SK-N-SH (cell line): ENCODE data around the gene CCDC88C. TPM values are rescaled to one million over a fixed set of nuclear protein-coding genes. Genes with fewer than 3 reads are reported as not detected.

Source experiments
- CTCF ChIA-PET: fragments of 300-600, 350-600 bp; formaldehyde crosslinking; extraction: SDS; loops from one replicate; lab custom pipeline; 2021; lab: Yijun Ruan, JAX
- POLR2A ChIA-PET: fragments of 350-600 bp; sonication (Branson Sonifier 250); formaldehyde crosslinking; extraction: SDS; loops from one replicate; lab custom pipeline; 2020; ENCODE audit warnings: antibody characterized with exemption, inconsistent platforms; lab: Yijun Ruan, JAX
- DNase-seq: peaks from one replicate; pipeline ENCODE4 v3.0.0; 2012
- H2AFZ ChIP-seq: fragments of 200-600 bp; sonication (generic); 2 replicates; pipeline ENCODE4 v1.8.1; 2016; ENCODE audit warnings: antibody characterized with exemption, mild to moderate bottlenecking, low read depth
- H3F3A ChIP-seq: fragments of 200-600 bp; sonication (generic); replicated peaks from 2 replicates; pipeline ENCODE3; 2016; ENCODE audit warnings: antibody characterized with exemption, mild to moderate bottlenecking; ENCODE audit not compliant: insufficient read depth
- H3K27ac ChIP-seq, 2 experiments: fragments of 200-500 bp in 1 of 2; fragments of 200-600 bp in 1 of 2; sonication (Bioruptor generic) in 1 of 2; sonication (generic), shearing (Covaris generic) in 1 of 2; 2 replicates each; pipeline versions ENCODE4 v1.5.1 to v1.6.1; 2014 to 2016; ENCODE audit warnings: low read depth in 2 of 2, inconsistent platforms in 1 of 2, low read length in 1 of 2, mild to moderate bottlenecking in 1 of 2, mixed read lengths in 1 of 2
- H3K27me3 ChIP-seq: fragments of 200-600 bp; sonication (generic), shearing (Covaris generic); 2 replicates; pipeline ENCODE4 v1.6.1; 2016; ENCODE audit warnings: mixed run types; ENCODE audit not compliant: insufficient read depth
- H3K36me3 ChIP-seq, 2 experiments: fragments of 200-500 bp in 1 of 2; fragments of 200-600 bp in 1 of 2; sonication (Bioruptor generic) in 1 of 2; sonication (generic) in 1 of 2; replicated peaks in 1 of 2; 2 replicates each; pipeline versions ENCODE3 to v1.5.1; 2014 to 2016; ENCODE audit warnings: low read length in 1 of 2, mild to moderate bottlenecking in 1 of 2; ENCODE audit not compliant: insufficient read depth in 2 of 2, control insufficient read depth in 1 of 2
- H3K4me1 ChIP-seq, 2 experiments: fragments of 200-500 bp in 1 of 2; fragments of 200-600 bp in 1 of 2; sonication (Bioruptor generic) in 1 of 2; sonication (generic), shearing (Covaris generic) in 1 of 2; 2 replicates each; pipeline versions ENCODE4 v1.5.1 to v1.6.1; 2014 to 2016; ENCODE audit warnings: low read depth in 1 of 2, low read length in 1 of 2, mixed run types in 1 of 2; ENCODE audit not compliant: insufficient read depth in 2 of 2, control insufficient read depth in 1 of 2
- H3K4me2 ChIP-seq: fragments of 200-600 bp; sonication (generic), shearing (Covaris generic); 2 replicates; pipeline ENCODE4 v1.6.1; 2017; ENCODE audit warnings: mixed run types
- H3K4me3 ChIP-seq, 2 experiments: fragments of 200-500 bp in 1 of 2; fragments of 200-600 bp in 1 of 2; sonication (Bioruptor generic) in 1 of 2; sonication (generic), shearing (Covaris generic) in 1 of 2; 2 replicates each; pipeline versions ENCODE4 v1.5.1 to v1.8.1; 2014 to 2016; ENCODE audit warnings: low read depth in 2 of 2, inconsistent platforms in 1 of 2, low read length in 1 of 2, mild to moderate bottlenecking in 1 of 2, mixed read lengths in 1 of 2, moderate library complexity in 1 of 2
- H3K79me2 ChIP-seq: fragments of 200-600 bp; sonication (generic); 2 replicates; pipeline ENCODE4 v1.8.1; 2017; ENCODE audit warnings: mild to moderate bottlenecking; ENCODE audit not compliant: insufficient read depth
- H3K9ac ChIP-seq: fragments of 200-600 bp; sonication (generic); 2 replicates; pipeline ENCODE4 v1.6.1; 2017; ENCODE audit warnings: mixed run types
- H3K9me2 ChIP-seq: fragments of 200-600 bp; sonication (generic); 2 replicates; pipeline ENCODE4 v1.6.1; 2017; ENCODE audit warnings: mixed run types
- H3K9me3 ChIP-seq: fragments of 200-600 bp; sonication (generic); 2 replicates; pipeline ENCODE4 v1.6.1; 2017; ENCODE audit warnings: mixed run types, mild to moderate bottlenecking, moderate library complexity
- H4K20me1 ChIP-seq: fragments of 200-600 bp; sonication (generic); 2 replicates; pipeline ENCODE4 v1.6.1; 2017; ENCODE audit warnings: mild to moderate bottlenecking, mixed run types; ENCODE audit not compliant: insufficient read depth
- CHD2 ChIP-seq: fragments of 150-350 bp; IDR thresholded peaks from 2 replicates; pipeline ENCODE4 v1.6.1; 2018; ENCODE audit warnings: low read length; ENCODE audit not compliant: partially characterized antibody
- ELF1 ChIP-seq: IDR thresholded peaks from 2 replicates; pipeline ENCODE4 v1.4.0; 2012
- EP300 ChIP-seq, 2 experiments: IDR thresholded peaks; 2 replicates each; pipeline versions ENCODE4 v1.4.0 to v1.6.1; 2012; ENCODE audit warnings: borderline replicate concordance in 1 of 2, low read depth in 1 of 2, low read length in 1 of 2
- FOSL2 ChIP-seq: IDR thresholded peaks from 2 replicates; pipeline ENCODE4 v1.4.0; 2012; ENCODE audit warnings: low read depth, mild to moderate bottlenecking, moderate library complexity, borderline replicate concordance
- FOXJ3 ChIP-seq: sonication (generic); formaldehyde crosslinking; IDR thresholded peaks from 2 replicates; pipeline ENCODE4 v1.5.1; 2020; ENCODE audit warnings: mild to moderate bottlenecking, missing genetic modification reagents
- NFIC ChIP-seq: IDR thresholded peaks from 2 replicates; pipeline ENCODE4 v1.4.0; 2012; ENCODE audit warnings: borderline replicate concordance
- NRF1 ChIP-seq: IDR thresholded peaks from 2 replicates; pipeline ENCODE4 v1.6.1; 2012; ENCODE audit warnings: low read depth, mild to moderate bottlenecking, low read length
- RAD21 ChIP-seq: IDR thresholded peaks from 2 replicates; pipeline ENCODE4 v1.6.1; 2012; ENCODE audit warnings: mild to moderate bottlenecking, low read length
- RCOR1 ChIP-seq: fragments of 150-350 bp; IDR thresholded peaks from 2 replicates; pipeline ENCODE4 v1.6.1; 2017; ENCODE audit warnings: antibody characterized with exemption, low read length
- SMC3 ChIP-seq: IDR thresholded peaks from 2 replicates; pipeline ENCODE4 v1.6.1; 2012; ENCODE audit warnings: low read depth, low read length, improper control_type of control experiment
- TAF1 ChIP-seq: IDR thresholded peaks from 2 replicates; pipeline ENCODE4 v1.6.1; 2012; ENCODE audit warnings: low read depth, mild to moderate bottlenecking, low read length, moderate library complexity, borderline replicate concordance
- TCF12 ChIP-seq: IDR thresholded peaks from 2 replicates; pipeline ENCODE4 v1.4.0; 2012
- USF2 ChIP-seq: fragments of 150-350 bp; IDR thresholded peaks from 2 replicates; pipeline ENCODE4 v1.6.1; 2017; ENCODE audit warnings: antibody characterized with exemption, low read length, low read depth, borderline replicate concordance
- YY1 ChIP-seq: IDR thresholded peaks from 2 replicates; pipeline ENCODE4 v1.4.0; 2012; ENCODE audit warnings: low read depth, mild to moderate bottlenecking
- ZBTB33 ChIP-seq: IDR thresholded peaks from 2 replicates; pipeline ENCODE4 v1.4.0; 2012; ENCODE audit warnings: low read depth, borderline replicate concordance
- WGBS: methylation state at CpG from one replicate; pipeline ENCODE4 v1.1.6; 2017; ENCODE audit warnings: low lambda C conversion rate; 5-methylcytosine and 5-hydroxymethylcytosine counted together
- polyA plus RNA-seq, 3 experiments: library from polyadenylated mRNA; depleted of rRNA; stranded (reverse); fragments of >200 nt; gene quantifications; 2 replicates each; pipeline ENCODE4 v1.2.3, GENCODE V29; 2012
- TF ChIP-seq, protein P1 (sequence below): fragments of 200-600 bp; sonication (generic); IDR thresholded peaks from 2 replicates; pipeline ENCODE4 v1.6.1; 2017; ENCODE audit warnings: antibody characterized with exemption, mild to moderate bottlenecking, moderate library complexity
- TF ChIP-seq, protein P2 (sequence below): IDR thresholded peaks from 2 replicates; pipeline ENCODE4 v1.6.1; 2012; ENCODE audit warnings: mild to moderate bottlenecking, low read depth, low read length, moderate library complexity
- TF ChIP-seq, protein P3 (sequence below): IDR thresholded peaks from 2 replicates; pipeline ENCODE4; 2012

The CCDC88C gene
- polyA plus RNA-seq, 1 of the 3 experiments (the other 2 are of a cell fraction), result 0.39 TPM

- H3F3A ChIP-seq, result no peaks in the 10 kb centered on the region
- TF ChIP-seq EP300 (IDR thresholded peaks at IDR 0.05; ENCODE audit: borderline replicate concordance in 1 of 2, low read depth in 1 of 2, low read length in 1 of 2), result no peak
- no peak for TF ChIP-seq ELF1
- TF ChIP-seq, protein P1, sequence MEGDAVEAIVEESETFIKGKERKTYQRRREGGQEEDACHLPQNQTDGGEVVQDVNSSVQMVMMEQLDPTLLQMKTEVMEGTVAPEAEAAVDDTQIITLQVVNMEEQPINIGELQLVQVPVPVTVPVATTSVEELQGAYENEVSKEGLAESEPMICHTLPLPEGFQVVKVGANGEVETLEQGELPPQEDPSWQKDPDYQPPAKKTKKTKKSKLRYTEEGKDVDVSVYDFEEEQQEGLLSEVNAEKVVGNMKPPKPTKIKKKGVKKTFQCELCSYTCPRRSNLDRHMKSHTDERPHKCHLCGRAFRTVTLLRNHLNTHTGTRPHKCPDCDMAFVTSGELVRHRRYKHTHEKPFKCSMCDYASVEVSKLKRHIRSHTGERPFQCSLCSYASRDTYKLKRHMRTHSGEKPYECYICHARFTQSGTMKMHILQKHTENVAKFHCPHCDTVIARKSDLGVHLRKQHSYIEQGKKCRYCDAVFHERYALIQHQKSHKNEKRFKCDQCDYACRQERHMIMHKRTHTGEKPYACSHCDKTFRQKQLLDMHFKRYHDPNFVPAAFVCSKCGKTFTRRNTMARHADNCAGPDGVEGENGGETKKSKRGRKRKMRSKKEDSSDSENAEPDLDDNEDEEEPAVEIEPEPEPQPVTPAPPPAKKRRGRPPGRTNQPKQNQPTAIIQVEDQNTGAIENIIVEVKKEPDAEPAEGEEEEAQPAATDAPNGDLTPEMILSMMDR, result no peak
- TF ChIP-seq, protein P2, sequence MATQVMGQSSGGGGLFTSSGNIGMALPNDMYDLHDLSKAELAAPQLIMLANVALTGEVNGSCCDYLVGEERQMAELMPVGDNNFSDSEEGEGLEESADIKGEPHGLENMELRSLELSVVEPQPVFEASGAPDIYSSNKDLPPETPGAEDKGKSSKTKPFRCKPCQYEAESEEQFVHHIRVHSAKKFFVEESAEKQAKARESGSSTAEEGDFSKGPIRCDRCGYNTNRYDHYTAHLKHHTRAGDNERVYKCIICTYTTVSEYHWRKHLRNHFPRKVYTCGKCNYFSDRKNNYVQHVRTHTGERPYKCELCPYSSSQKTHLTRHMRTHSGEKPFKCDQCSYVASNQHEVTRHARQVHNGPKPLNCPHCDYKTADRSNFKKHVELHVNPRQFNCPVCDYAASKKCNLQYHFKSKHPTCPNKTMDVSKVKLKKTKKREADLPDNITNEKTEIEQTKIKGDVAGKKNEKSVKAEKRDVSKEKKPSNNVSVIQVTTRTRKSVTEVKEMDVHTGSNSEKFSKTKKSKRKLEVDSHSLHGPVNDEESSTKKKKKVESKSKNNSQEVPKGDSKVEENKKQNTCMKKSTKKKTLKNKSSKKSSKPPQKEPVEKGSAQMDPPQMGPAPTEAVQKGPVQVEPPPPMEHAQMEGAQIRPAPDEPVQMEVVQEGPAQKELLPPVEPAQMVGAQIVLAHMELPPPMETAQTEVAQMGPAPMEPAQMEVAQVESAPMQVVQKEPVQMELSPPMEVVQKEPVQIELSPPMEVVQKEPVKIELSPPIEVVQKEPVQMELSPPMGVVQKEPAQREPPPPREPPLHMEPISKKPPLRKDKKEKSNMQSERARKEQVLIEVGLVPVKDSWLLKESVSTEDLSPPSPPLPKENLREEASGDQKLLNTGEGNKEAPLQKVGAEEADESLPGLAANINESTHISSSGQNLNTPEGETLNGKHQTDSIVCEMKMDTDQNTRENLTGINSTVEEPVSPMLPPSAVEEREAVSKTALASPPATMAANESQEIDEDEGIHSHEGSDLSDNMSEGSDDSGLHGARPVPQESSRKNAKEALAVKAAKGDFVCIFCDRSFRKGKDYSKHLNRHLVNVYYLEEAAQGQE, result no peak
- no peak for TF ChIP-seq TAF1
- TF ChIP-seq FOXJ3 (CRISPR knock-in tag), result no peak
- TF ChIP-seq NFIC, result no peak
- no peak for TF ChIP-seq SMC3
- no peak for TF ChIP-seq FOSL2
- H3K9ac ChIP-seq, result no peak overlapping the region
- no peaks in the 10 kb centered on the region for H3K4me1 ChIP-seq
- no peak overlapping the region for H3K4me3 ChIP-seq
- no peaks in the 10 kb centered on the region for H4K20me1 ChIP-seq
- no peaks in the 10 kb centered on the region for H3K36me3 ChIP-seq
- no peaks in the 10 kb centered on the region for H3K9me3 ChIP-seq
- no peaks in the 10 kb centered on the region for H3K9me2 ChIP-seq
- POLR2A ChIA-PET, result no interaction called here
- H3K27ac ChIP-seq, result no peak overlapping the region
- 43% methylated on average over 6 of the region's 6 CpGs for WGBS
- CTCF ChIA-PET, result interaction anchor here (1.4 kb wide), 1 partner anchor 17 kb away, joined by 4 read pairs; no protein-coding TSS in a partner anchor
- H3K27me3 ChIP-seq, result no peaks in the 10 kb centered on the region
- no peak overlapping the region for H2AFZ ChIP-seq
- H3K79me2 ChIP-seq, result no peaks in the 10 kb centered on the region
- H3K4me2 ChIP-seq, result no peak overlapping the region
- DNase-seq, result no peak
Observed at GRCh38 chr14:91444335-91445020, 26.9 kb upstream of the CCDC88C start.

DNA sequence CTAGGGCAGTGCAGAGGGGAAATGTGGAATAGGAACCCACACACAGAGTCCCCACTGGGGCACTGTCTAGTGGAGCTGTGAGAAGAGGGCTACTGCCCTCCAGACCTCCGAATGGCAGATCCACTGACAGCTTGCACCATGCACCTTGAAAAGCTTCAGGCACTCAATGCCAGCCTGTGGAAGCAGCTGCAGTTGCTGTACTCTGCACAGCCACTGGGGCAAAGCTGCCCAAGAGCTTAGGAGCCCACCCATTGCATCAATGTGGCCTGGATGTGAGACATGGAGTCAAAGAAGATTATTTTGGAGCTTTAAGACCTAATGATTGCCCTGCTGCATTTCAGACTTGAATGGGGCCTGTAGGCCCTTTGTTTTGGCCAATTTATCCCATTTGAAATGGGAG is 21.7 kb upstream of the CCDC88C start:
- Histone ChIP-seq H3K9me3 (no peaks in the 10 kb centered on the region), H3K9me2 (no peaks in the 10 kb centered on the region), H4K20me1 (no peaks in the 10 kb centered on the region), H3K4me1 (no peaks in the 10 kb centered on the region), H3K4me2 (no peak overlapping the region), H3K4me3 (no peak overlapping the region), H2AFZ (no peak overlapping the region), H3K27me3 (no peaks in the 10 kb centered on the region), H3K9ac (no peak overlapping the region), H3K27ac (no peak overlapping the region), H3K36me3 (no peaks in the 10 kb centered on the region), H3K79me2 (no peaks in the 10 kb centered on the region), H3F3A (no peaks in the 10 kb centered on the region)
- DNase-seq, result no peak
- ChIA-PET CTCF (interaction anchor here (1.7 to 1.9 kb wide), 2 partner anchors 15 to 116 kb away, joined by 5 to 7 read pairs; no protein-coding TSS in a partner anchor), POLR2A (no interaction called here)
- 0% methylated on average over 1 of the region's 1 CpG for WGBS
- no peak for TF ChIP-seq TCF12
- TF ChIP-seq FOSL2, result no peak
- no peak for TF ChIP-seq USF2
- TF ChIP-seq EP300 (IDR thresholded peaks at IDR 0.05; ENCODE audit: borderline replicate concordance in 1 of 2, low read depth in 1 of 2, low read length in 1 of 2), result no peak
- no peak for TF ChIP-seq YY1
- TF ChIP-seq RAD21, result no peak
- TF ChIP-seq, protein P3, sequence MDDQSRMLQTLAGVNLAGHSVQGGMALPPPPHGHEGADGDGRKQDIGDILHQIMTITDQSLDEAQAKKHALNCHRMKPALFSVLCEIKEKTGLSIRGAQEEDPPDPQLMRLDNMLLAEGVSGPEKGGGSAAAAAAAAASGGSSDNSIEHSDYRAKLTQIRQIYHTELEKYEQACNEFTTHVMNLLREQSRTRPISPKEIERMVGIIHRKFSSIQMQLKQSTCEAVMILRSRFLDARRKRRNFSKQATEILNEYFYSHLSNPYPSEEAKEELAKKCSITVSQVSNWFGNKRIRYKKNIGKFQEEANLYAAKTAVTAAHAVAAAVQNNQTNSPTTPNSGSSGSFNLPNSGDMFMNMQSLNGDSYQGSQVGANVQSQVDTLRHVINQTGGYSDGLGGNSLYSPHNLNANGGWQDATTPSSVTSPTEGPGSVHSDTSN, result no peak
- TF ChIP-seq NRF1, result no peak
- TF ChIP-seq NFIC, result no peak
- TF ChIP-seq RCOR1, result no peak
- TF ChIP-seq CHD2, result no peak
- no peak for TF ChIP-seq ZBTB33
